HG03135 (cell line): ENCODE results near the gene ALCAM.

Experiments
- ATAC-seq: cut with Tn5 transposase; IDR thresholded peaks from one replicate; pipeline ENCODE4 v1.9.1; 2021; ENCODE audit warnings: mild to moderate bottlenecking, moderate library complexity; ENCODE audit not compliant: unreplicated experiment

Gene ALCAM

GRCh38 chr3:105366326-105367062 lies at the start of gene ALCAM:
Gene ALCAM (plus strand): TSS chr3:105366909.
- peak; percentile 51 for ATAC-seq

- no peak for ATAC-seq
These were observed 48.9 kb upstream of the ALCAM start for GRCh38 chr3:105317841-105318240.

- ATAC-seq, result peak; percentile 91
These were observed 44.0 kb upstream of the ALCAM start for GRCh38 chr3:105322570-105323273.

- no peak for ATAC-seq
These were observed 43.5 kb upstream of the ALCAM start for GRCh38 chr3:105323274-105323599.

- ATAC-seq, result no peak
These were observed 41.8 kb upstream of the ALCAM start for GRCh38 chr3:105324951-105325350.

- ATAC-seq, result no peak
These were observed 38.9 kb upstream of the ALCAM start for GRCh38 chr3:105327662-105328337.

DNA sequence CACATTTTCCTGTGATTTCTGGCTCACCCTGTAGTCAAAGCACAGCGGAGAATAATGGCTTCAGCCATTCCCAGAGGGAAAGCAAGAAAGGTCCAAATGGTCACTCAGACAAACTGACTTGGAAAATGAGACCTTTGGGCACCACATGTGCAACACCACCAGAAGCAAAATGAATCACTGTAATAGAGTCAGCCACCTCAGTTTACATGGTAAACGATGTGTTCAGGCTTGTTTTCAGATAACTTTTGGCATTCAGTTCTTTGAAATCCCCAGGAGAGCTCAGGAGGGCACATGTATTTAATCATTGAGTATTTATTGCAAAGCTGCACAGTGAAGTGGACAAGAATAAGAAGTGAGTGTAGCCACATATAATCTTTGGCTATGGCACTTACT lies 38.4 kb upstream of the ALCAM start:
- ATAC-seq, result no peak

DNA sequence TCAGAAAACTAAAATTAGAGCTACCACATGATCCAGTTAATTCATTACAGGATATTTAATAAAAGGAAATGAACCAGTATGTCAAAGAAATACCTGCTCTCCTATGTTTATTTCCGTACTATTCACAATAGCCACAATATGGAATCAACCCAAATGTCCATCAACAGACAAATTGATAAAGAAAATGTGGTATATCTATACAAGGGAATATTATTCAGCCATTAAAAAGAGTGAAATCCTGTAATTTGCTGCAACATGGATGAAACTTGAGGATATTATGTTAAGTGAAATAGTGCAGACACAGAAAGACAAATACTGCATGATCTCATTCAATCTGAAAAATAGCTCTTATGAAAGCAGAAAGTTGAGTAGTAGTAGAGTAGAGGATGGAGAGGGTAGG lies 33.7 kb upstream of the ALCAM start:
- no peak for ATAC-seq

- peak; percentile 70 for ATAC-seq
These were observed 32.4 kb upstream of the ALCAM start for GRCh38 chr3:105334138-105334882.

GRCh38 chr3:105339946-105340345 lies 26.8 kb upstream of the ALCAM start:
- ATAC-seq, result no peak

DNA sequence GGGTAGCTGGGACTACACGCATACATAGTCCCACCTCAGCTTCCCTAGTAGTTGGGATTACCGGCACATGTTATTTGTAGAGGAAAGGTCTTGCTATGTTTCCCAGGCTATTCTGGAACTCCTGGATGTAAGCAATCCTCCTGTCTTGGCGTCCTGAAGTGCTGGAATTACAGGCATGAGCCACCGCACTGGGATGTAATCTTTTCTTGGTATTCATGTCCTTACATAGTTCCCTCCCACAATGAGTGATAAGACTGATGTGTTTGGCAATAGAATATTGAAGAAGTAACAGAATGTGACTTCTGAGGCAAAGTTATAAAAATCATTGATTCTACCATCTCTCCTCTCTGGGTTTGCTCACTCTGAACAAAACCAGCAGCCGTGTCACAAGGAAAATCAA lies 22.7 kb upstream of the ALCAM start:
- no peak for ATAC-seq

GRCh38 chr3:105345156-105345555 lies 21.6 kb upstream of the ALCAM start:
- ATAC-seq, result no peak

GRCh38 chr3:105347625-105348302 lies 18.9 kb upstream of the ALCAM start:
- ATAC-seq, result no peak

DNA sequence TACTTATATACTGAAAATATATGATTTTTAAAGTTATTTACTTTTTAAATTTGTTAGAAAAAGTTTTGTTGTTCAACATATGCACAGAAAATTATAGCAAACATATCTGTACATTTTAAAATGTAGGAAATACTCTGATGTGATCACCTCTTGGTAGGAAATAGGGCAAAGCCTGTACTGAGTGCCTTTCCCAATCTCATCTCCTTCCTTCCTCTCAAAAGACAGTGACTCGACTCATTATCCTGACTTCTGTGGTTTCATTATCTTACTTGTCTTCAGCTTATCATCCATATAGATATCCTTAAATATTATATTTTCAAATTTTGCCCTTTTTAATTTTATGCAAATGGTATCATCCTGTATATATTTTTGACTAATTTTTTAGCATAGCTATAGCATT lies 18.4 kb upstream of the ALCAM start:
- ATAC-seq, result no peak

GRCh38 chr3:105349684-105350387 lies 16.9 kb upstream of the ALCAM start:
- no peak for ATAC-seq

DNA sequence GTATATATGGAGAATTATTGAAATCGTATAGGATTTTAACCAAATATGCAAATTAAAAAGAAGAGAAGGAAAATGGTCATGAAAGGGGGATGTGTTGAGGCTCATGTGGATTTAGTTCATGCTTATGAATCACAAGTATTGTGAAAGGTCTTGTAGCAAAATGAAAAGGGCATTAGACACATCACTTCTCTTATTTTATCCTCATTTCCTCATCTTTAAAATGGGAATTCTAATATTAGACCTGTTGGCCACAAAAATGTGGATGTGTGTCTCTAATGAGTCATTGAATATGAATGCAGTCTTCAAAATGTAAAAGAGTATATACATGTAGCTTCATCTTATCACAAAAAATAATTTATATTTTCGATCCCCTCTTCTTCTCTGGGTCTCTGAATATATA lies 14.9 kb upstream of the ALCAM start:
- no peak for ATAC-seq

DNA sequence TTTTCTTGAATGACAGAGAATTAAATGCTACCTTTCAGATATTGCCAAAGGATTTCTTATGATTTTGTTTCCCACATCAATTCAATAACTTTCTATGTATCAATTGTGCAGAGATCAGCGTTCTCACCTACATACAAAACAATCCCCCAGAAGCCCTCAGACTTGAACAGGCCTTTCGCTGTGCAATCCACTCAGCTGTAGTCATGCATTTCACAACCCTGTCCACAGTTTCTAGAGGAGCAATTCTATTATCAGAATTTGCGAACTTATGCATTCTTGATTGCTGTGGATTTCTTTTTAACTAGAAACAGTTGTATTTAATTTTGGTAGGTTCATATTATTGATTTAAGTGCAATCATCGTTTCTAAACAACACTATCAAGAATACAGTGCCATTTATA lies 13.7 kb upstream of the ALCAM start:
- ATAC-seq, result no peak

- no peak for ATAC-seq
These were observed 13.1 kb upstream of the ALCAM start for GRCh38 chr3:105353485-105354161.

GRCh38 chr3:105354429-105354828 lies 12.3 kb upstream of the ALCAM start:
- ATAC-seq, result no peak
